Stimulated activated naive B cell treated with anti-CD40 and anti-IgM and Interleukin-4, amounts not matched to agents 10 μg/mL and 1 μg/mL and 100 μg/mL, for 72 hours (primary cell): ENCODE data around the gene GSTT2.

Source experiments
- ATAC-seq, 2 donors: fragments of 150-1000 bp; cut with Tn5 transposase; replicated peaks; 2 replicates each; pipeline ENCODE4 v1.10.0; 2021; ENCODE audit warnings: moderate library complexity in 1 of 2
- DNase-seq: peaks from one replicate; pipeline ENCODE4 v3.0.0; 2021
- H3K27ac Mint-ChIP-seq: one replicate; pipeline ENCODE4 v1.8.0; 2022; ENCODE audit warnings: mild to moderate bottlenecking, mixed read lengths
- H3K27me3 Mint-ChIP-seq, 2 donors: one replicate each; pipeline ENCODE4 v1.8.0; 2022; ENCODE audit warnings: mixed read lengths in 2 of 2
- H3K36me3 Mint-ChIP-seq, 2 donors: one replicate each; pipeline ENCODE4 v1.8.0; 2022; ENCODE audit warnings: mixed read lengths in 2 of 2, mild to moderate bottlenecking in 1 of 2
- H3K4me1 Mint-ChIP-seq, 2 donors: one replicate each; pipeline ENCODE4 v1.8.0; 2022; ENCODE audit warnings: mixed read lengths in 2 of 2, mild to moderate bottlenecking in 1 of 2
- H3K4me3 Mint-ChIP-seq, 2 donors: one replicate each; pipeline ENCODE4 v1.8.0; 2022; ENCODE audit warnings: mild to moderate bottlenecking in 2 of 2, mixed read lengths in 2 of 2, moderate library complexity in 1 of 2
- H3K9me3 Mint-ChIP-seq, 2 donors: one replicate each; pipeline ENCODE4 v1.8.0; 2022; ENCODE audit warnings: mixed read lengths in 2 of 2, mild to moderate bottlenecking in 1 of 2

GSTT2 gene

DNA sequence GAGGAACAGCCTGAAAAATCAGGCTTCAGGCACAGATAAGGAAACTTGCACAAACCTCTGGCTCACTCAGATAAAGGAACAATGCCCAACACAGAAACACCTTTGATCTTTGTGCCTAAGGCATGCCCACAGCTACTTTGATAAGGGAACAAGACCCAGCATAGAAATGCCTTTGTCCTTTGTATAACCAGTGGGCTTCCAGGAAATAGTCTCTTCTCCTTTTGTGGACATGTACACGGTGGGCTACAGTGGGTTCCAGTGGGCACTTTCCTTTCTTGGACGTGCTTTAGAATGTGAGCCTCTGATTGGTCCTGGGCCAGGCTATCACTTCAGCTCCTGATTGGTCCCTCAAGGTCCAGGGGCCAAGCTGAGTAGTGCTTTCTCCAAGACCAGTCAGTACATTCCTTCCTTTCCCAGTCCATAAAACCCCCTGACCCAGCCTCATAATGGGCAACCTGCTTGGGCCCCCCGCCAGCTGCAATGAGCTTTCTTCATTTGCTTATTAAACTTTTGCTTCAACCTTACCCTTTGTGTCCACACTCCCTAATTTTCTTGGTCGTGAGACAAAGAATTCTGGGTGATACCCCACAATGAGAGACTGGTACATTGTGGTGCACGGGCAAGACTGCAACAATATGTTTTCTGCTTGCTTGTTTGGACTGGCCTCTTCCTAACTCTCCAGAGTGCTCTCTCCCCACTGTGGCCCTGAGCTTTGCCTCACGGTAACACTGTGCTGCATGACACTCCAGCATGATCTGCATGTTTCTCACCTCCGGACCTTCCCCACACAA lies 29.5 kb downstream of the GSTT2 start:
- DNase-seq, result no peak
- Mint-ChIP-seq H3K9me3 (no peaks in the 10 kb centered on the region), H3K36me3 (peaks cover 2 to 6% of the 10 kb centered on the region in 2 donors), H3K4me1 (peaks cover 16 to 21% of the 10 kb centered on the region in 2 donors), H3K27ac (no peak overlapping the region), H3K4me3 (no peak overlapping the region), H3K27me3 (no peaks in the 10 kb centered on the region)
- no peak for ATAC-seq

DNA sequence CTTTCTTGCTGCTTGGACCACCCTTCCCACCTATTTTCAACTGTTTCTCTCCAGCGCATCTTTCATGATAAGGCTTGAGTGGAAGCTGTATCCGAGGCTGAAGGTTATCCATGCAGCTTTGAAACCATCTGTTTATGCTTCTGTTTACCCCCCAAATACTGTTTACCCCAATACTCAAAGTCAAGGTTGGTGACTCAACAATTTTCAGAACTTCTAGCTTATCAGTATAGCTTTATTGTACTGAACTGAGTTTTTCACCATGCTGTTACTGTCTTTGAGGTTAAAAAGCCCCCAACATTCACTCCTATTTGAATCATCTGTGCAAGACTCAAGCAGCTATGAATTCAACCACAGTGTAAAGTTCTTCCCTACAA lies 30.1 kb downstream of the GSTT2 start:
- Mint-ChIP-seq H3K27ac (no peak overlapping the region), H3K4me3 (no peak overlapping the region), H3K4me1 (peaks cover 17 to 26% of the 10 kb centered on the region in 2 donors), H3K36me3 (peaks cover 2 to 6% of the 10 kb centered on the region in 2 donors), H3K27me3 (no peaks in the 10 kb centered on the region), H3K9me3 (no peaks in the 10 kb centered on the region)
- no peak for ATAC-seq
- DNase-seq, result no peak

DNA sequence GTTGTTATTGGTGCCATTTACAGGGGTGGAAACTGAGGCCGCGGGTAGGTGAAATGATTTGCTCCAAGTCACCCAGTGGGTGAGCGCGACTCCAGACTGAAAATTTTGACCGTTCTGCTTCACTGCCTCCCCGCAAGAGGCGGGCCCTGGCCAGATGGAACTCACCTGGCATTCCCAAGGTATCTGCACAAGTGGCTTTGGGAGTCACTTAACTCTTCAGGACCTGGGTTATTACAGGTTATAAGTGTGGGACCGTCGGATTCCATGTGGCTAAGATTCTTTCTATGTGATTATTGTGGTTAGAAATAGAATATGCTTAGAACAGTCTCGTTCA lies 31.8 kb downstream of the GSTT2 start:
- DNase-seq (no peak), ATAC-seq (no peak)
- Mint-ChIP-seq H3K27me3 (no peaks in the 10 kb centered on the region), H3K4me1 (peaks cover 17 to 26% of the 10 kb centered on the region in 2 donors), H3K27ac (peak overlapping the region; percentile 97), H3K4me3 (peak overlapping the region; percentile 89 to 97), H3K36me3 (peaks cover 4 to 15% of the 10 kb centered on the region in 2 donors), H3K9me3 (no peaks in the 10 kb centered on the region)

DNA sequence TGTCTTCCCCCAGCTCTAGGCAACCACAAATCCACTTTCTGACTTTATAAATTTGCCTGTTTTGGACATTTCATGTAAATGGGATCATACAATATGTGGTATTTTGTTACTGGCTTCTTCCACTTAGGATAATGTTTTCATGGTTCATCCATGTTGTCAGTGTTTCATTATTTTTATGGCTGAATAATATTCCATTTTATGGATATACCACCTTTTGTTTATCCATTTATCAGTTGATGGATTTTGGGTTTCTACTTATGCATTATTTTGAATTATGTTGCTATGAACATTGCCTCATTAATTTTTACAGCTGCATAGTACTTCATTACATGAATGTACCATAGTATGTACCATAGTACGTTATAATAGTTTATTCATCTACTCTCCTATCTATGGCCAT lies 36.2 kb downstream of the GSTT2 start:
- Mint-ChIP-seq H3K4me1 (peaks cover 9 to 26% of the 10 kb centered on the region in 2 donors), H3K27ac (no peak overlapping the region), H3K27me3 (no peaks in the 10 kb centered on the region), H3K4me3 (no peak overlapping the region), H3K36me3 (peaks cover 8 to 21% of the 10 kb centered on the region in 2 donors), H3K9me3 (no peaks in the 10 kb centered on the region)
- ATAC-seq, result no peak
- no peak for DNase-seq

DNA sequence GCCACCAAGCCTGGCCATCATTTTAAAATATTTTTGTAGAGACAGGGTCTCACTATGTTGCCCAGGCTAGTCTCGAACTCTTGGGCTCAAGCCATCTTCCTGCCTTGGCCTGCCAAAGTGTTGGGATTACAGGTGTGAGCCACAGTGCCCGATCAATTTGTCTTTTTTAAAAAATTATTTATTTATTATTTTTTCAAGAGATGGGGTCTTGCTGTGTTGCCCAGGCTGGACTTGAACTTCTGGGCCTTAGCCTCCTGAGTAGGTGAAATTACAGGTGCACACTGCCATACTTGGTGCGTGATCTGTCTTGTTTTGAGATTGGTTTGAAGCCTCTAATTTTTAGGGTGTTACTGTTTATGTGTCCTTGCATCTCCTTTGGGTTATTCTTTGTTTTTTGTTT lies 41.4 kb downstream of the GSTT2 start:
- H3K4me3 Mint-ChIP-seq, result no peak overlapping the region
- H3K27me3 Mint-ChIP-seq, result no peaks in the 10 kb centered on the region
- no peak overlapping the region for H3K27ac Mint-ChIP-seq
- peaks cover 14 to 31% of the 10 kb centered on the region in 2 donors for H3K36me3 Mint-ChIP-seq
- DNase-seq (no peak), ATAC-seq (no peak)
- peaks cover 0 to 5% of the 10 kb centered on the region in 2 donors for H3K4me1 Mint-ChIP-seq
- peaks cover 0 to 3% of the 10 kb centered on the region in 2 donors for H3K9me3 Mint-ChIP-seq

DNA sequence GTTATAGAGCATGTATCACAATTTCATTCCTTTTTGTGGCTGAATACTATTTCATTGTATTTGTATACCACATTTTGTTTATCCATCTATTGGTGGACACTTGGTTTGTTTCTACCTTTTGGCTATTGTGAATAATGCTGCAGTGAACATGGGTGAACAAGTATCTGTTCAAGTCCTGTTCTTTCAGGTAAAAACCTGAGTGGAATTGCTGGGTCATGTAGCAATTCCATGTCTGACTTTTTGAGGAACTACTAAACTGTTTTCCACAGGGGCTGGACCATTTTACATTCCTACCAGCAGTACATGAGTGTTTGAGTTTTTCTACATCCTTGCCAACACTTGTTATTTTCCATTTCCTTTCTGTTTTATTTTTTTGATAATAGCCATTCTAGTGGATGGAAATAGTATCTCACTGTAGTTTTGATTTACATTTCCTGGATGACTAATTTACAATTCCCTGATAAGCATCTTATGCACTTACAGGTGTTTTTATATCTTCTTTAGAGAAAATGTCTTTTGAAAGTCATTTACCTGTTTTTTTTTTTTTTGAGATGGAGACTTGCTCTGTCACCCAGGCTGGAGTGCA lies 43.4 kb downstream of the GSTT2 start:
- H3K9me3 Mint-ChIP-seq, result peaks cover 0 to 3% of the 10 kb centered on the region in 2 donors
- no peak for DNase-seq
- H3K4me3 Mint-ChIP-seq, result no peak overlapping the region
- H3K27me3 Mint-ChIP-seq, result no peaks in the 10 kb centered on the region
- H3K36me3 Mint-ChIP-seq, result peaks cover 11 to 26% of the 10 kb centered on the region in 2 donors
- H3K27ac Mint-ChIP-seq, result no peak overlapping the region
- H3K4me1 Mint-ChIP-seq, result peaks cover 5 to 15% of the 10 kb centered on the region in 2 donors
- ATAC-seq, result no peak

DNA sequence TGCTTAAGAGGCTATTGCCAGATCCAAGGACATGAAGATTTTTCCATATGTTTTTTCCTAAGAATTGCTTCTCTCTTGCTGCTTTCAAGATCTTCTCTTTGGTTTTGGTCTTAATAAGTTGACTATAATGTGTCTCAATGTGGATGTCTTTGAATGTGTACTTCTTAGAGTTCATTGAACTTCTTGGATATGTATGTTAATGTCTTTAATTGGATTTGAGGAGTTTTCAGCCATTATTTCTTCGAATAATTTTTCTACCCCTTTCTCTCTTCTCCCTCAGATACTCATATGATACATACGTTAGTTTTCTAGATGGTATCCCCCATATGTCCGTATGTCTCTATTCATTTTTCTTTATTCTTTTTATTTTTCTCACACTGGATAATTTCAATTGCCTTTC lies 44.4 kb downstream of the GSTT2 start:
- no peak for DNase-seq
- Mint-ChIP-seq H3K27ac (no peak overlapping the region), H3K4me1 (peaks cover 9 to 15% of the 10 kb centered on the region in 2 donors), H3K36me3 (peaks cover 13 to 26% of the 10 kb centered on the region in 2 donors), H3K4me3 (no peak overlapping the region), H3K27me3 (no peaks in the 10 kb centered on the region), H3K9me3 (peaks cover 0 to 3% of the 10 kb centered on the region in 2 donors)
- ATAC-seq, result no peak

DNA sequence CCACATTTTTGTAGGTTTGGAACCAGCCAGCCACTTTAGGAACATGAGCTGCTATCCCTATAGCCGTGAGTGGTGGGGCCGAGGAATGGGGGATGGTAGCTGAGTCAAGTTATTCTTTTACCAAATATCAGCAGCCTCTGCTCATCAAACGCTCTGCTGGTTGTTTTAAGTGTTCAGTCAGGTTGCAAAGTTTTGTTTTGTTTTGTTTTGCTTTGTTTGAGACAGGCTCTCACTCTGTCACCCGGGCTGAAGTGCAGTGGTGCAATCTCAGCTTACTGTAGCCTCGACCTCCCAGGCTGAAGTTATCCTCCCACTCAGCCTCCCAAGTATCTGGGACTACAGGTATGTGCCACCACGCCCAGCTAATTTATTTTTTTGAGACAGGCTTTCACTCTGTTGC lies 45.5 kb downstream of the GSTT2 start:
- Mint-ChIP-seq H3K36me3 (peaks cover 14 to 29% of the 10 kb centered on the region in 2 donors), H3K9me3 (peaks cover 0 to 3% of the 10 kb centered on the region in 2 donors), H3K4me3 (no peak overlapping the region), H3K27ac (no peak overlapping the region), H3K4me1 (peaks cover 12 to 15% of the 10 kb centered on the region in 2 donors), H3K27me3 (no peaks in the 10 kb centered on the region)
- DNase-seq (no peak), ATAC-seq (no peak)

DNA sequence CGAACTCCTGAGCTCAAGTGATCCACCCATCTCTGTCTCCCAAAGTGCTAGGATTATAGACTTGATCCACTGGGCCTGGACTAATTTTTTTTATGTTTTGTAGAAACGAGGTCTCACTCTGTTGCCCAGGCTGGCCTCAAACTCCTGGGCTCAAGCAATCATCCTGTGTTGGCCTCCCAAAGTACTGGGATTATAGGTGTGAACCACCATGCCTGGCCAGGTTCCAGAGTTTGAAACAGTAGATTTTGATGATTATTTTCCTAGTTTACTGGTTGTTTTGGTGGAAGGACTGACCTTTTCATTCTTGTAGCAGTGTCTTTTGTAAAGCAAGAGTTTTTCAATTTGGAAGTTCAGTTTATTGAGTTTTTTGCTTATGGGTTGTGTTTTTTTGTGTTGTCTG lies 46.1 kb downstream of the GSTT2 start:
- ATAC-seq, result no peak
- Mint-ChIP-seq H3K27ac (no peak overlapping the region), H3K4me1 (peaks cover 12 to 15% of the 10 kb centered on the region in 2 donors)

DNA sequence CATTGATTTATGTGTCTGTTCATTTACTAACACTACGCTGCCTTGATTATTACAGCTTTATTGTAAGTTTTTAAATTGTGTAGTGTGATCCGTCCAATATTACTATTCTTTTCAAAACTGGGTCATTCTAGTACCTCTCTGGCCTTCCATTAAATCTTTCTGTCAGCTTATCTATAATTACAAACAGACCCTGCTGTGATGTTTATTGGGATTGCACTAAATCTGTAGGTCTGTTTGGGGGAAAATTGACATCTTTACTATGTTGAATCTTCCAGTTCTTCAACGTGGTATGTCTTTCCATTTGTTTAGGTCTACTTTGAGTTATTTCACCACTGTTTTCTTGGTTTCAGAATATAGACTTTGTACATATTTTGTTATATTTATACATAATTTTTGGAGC lies 46.8 kb downstream of the GSTT2 start:
- no peak for DNase-seq
- Mint-ChIP-seq H3K36me3 (peaks cover 14 to 27% of the 10 kb centered on the region in 2 donors), H3K4me1 (peaks cover 13 to 15% of the 10 kb centered on the region in 2 donors), H3K27ac (no peak overlapping the region), H3K4me3 (no peak overlapping the region), H3K9me3 (peaks cover 0 to 3% of the 10 kb centered on the region in 2 donors), H3K27me3 (no peaks in the 10 kb centered on the region)
- ATAC-seq, result no peak

More for the DNA sequence above, 46.1 kb downstream of the GSTT2 start:
- peaks cover 0 to 3% of the 10 kb centered on the region in 2 donors for H3K9me3 Mint-ChIP-seq
- no peak for DNase-seq
- H3K36me3 Mint-ChIP-seq, result peaks cover 14 to 27% of the 10 kb centered on the region in 2 donors
- H3K4me3 Mint-ChIP-seq, result no peak overlapping the region
- no peaks in the 10 kb centered on the region for H3K27me3 Mint-ChIP-seq

DNA sequence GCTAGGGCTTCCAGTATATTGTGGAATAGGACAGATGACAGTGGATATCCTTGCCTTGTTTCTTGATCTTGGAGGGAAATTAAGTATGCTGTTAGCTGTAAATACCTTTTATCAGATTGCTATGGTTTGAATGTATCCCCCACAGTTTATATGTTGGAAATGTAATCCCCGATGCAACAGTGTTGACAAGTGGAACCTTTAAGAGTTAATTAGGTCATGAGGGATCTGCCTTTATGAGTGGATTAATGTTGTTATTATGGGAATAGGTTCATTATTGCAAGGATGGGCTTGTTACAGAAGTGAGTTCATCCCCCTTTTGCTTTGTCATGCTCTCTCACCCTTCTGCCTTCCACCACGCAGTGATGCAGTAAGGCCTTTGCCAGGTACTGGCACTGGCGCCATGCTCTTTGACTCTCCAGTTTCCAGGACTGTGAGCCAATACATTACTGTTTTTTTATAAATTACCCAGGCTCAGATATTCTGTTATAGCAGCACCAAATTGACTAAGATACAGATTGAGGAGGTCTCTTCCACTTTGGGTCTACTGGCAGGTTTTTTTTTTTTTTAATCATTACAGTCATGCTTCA lies 47.5 kb downstream of the GSTT2 start:
- H3K9me3 Mint-ChIP-seq, result peaks cover 0 to 3% of the 10 kb centered on the region in 2 donors
- H3K4me3 Mint-ChIP-seq, result no peak overlapping the region
- ATAC-seq, result no peak
- no peak for DNase-seq
- no peaks in the 10 kb centered on the region for H3K27me3 Mint-ChIP-seq
- H3K27ac Mint-ChIP-seq, result no peak overlapping the region
- H3K36me3 Mint-ChIP-seq, result peaks cover 14 to 27% of the 10 kb centered on the region in 2 donors
- H3K4me1 Mint-ChIP-seq, result peaks cover 13 to 15% of the 10 kb centered on the region in 2 donors

DNA sequence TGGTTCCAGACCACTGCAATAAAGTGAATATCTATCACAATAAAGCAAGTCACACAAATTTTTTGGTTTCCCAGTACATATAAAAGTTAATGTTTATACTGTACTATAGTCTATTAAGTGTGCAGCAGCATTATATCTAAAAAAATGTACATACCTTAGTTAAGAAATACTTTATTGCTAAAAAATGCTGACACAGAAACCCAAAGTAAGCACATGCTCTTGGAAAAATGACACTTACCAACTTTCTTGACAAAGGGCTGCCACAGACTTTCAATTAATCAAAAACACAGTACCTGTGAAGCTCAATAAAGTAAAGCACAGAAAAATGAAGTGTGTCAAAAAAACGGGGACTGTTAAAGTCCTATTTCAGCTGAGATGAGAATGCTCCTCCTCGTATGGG lies 48.1 kb downstream of the GSTT2 start:
- peaks cover 0 to 3% of the 10 kb centered on the region in 2 donors for H3K9me3 Mint-ChIP-seq
- ATAC-seq, result no peak
- H3K4me3 Mint-ChIP-seq, result no peak overlapping the region
- peaks cover 13 to 15% of the 10 kb centered on the region in 2 donors for H3K4me1 Mint-ChIP-seq
- no peaks in the 10 kb centered on the region for H3K27me3 Mint-ChIP-seq
- peaks cover 14 to 27% of the 10 kb centered on the region in 2 donors for H3K36me3 Mint-ChIP-seq
- no peak overlapping the region for H3K27ac Mint-ChIP-seq
- DNase-seq, result no peak

DNA sequence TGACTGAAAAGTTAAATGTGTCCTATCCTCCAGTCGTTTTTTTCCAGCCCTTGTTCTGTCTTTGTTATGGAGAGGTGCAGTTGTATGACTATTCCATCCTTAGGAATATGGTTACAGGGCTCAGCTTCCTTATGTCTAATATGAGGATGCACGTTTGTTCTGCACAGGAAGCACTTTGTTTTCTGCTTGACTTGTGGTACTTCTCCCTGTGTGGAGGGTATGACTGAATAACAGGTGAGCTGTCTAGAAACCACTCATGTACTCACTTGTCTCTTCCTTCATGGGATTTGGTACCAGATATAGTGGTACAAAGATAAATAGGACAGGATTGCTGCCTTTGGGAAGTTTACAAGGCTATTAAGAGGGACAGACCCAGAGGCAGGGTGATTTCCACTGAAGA lies 48.6 kb downstream of the GSTT2 start:
- no peak overlapping the region for H3K4me3 Mint-ChIP-seq
- H3K9me3 Mint-ChIP-seq, result peaks cover 0 to 3% of the 10 kb centered on the region in 2 donors
- H3K27me3 Mint-ChIP-seq, result no peaks in the 10 kb centered on the region
- peaks cover 14 to 27% of the 10 kb centered on the region in 2 donors for H3K36me3 Mint-ChIP-seq
- DNase-seq (no peak), ATAC-seq (no peak)
- H3K27ac Mint-ChIP-seq, result no peak overlapping the region
- H3K4me1 Mint-ChIP-seq, result peaks cover 13 to 15% of the 10 kb centered on the region in 2 donors

DNA sequence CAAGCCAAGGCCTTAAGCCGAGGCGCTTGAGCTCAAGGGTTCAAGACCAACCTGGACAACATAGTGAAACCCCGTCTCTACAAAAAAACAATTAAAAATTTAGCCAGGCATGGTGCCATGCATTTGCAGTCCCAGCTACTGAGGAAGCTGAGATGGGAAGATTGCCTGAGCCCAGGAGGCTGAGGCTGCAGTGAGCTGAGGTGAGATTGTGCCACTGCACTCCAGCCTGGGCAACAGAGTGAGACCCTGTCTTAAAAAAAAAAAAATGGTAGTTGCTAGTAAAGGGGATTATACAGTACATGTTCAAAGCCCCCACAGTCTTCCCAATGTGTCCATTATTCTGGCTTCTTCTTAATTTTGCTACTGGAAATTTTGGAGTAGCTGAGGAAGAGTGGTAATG lies 49.4 kb downstream of the GSTT2 start:
- Mint-ChIP-seq H3K9me3 (peaks cover 0 to 1% of the 10 kb centered on the region in 2 donors), H3K4me1 (peaks cover 13 to 15% of the 10 kb centered on the region in 2 donors), H3K4me3 (no peak overlapping the region), H3K36me3 (peaks cover 12 to 26% of the 10 kb centered on the region in 2 donors), H3K27me3 (no peaks in the 10 kb centered on the region), H3K27ac (no peak overlapping the region)
- no peak for ATAC-seq
- DNase-seq, result no peak
